Astrocyte of the cerebellum (primary cell): ENCODE results near the gene PRPF40B.

Source experiments
- DNase-seq: peaks from one replicate; pipeline ENCODE4 v3.0.0-alpha.2; 2011; ENCODE audit warnings: low read depth
- H3K4me3 ChIP-seq: 2 replicates; pipeline ENCODE4 v1.5.1; 2011; ENCODE audit warnings: mild to moderate bottlenecking, low read depth, low read length, moderate library complexity
- CTCF ChIP-seq: IDR thresholded peaks from 2 replicates; pipeline ENCODE4 v1.5.1; 2012; ENCODE audit warnings: low read length, low read depth, moderate library complexity, mild to moderate bottlenecking; ENCODE audit errors: missing control alignments
- in situ Hi-C: cut with HindIII; loops from 2 replicates; pipeline ENCODE4 v1.10.0; 2017; ENCODE audit warnings: low sequenced_read_pairs

Gene PRPF40B

GRCh38 chr12:49636574-49636973, 13.2 kb downstream of the PRPF40B start:
- TF ChIP-seq CTCF, result no peak
- H3K4me3 ChIP-seq, result no peak overlapping the region
- in situ Hi-C loops, result no loop called here
- no peak for DNase-seq

GRCh38 chr12:49636979-49637755, 13.8 kb downstream of the PRPF40B start:
- peak; percentile 84 for TF ChIP-seq CTCF
- in situ Hi-C loops, result no loop called here
- DNase-seq, result peak; percentile 37
- no peak overlapping the region for H3K4me3 ChIP-seq

GRCh38 chr12:49641748-49642369, 18.5 kb downstream of the PRPF40B start:
- in situ Hi-C loops, result loop anchor here (5.0 kb wide), 1 partner anchor 65 kb away; the partner anchor contains the start of gene FMNL3

GRCh38 chr12:49642370-49642802, 19.0 kb downstream of the PRPF40B start:
- no peak for TF ChIP-seq CTCF
- H3K4me3 ChIP-seq, result no peak overlapping the region
- in situ Hi-C loops, result loop anchor here (5.0 kb wide), 1 partner anchor 65 kb away; the partner anchor contains the start of gene FMNL3
- no peak for DNase-seq

More at GRCh38 chr12:49641748-49642369, 18.5 kb downstream of the PRPF40B start:
- no peak overlapping the region for H3K4me3 ChIP-seq
- TF ChIP-seq CTCF, result no peak
- no peak for DNase-seq

DNA sequence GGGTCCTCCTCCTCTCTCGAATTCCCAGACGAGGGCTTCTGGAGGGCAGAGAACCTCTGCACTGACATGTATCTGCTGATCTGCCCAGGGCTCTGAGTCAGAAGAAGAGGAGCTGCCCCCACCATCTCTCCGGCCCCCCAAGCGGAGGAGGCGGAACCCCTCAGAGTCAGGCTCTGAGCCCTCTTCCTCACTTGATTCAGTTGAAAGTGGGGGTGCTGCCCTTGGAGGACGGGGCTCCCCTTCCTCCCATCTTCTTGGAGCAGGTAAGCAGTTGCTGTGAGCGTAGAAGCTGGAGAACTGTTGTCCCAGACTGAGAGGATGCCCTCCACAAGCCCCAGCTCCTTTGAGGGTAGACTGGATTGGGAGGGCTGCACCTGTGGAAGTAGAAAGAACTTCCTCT, 19.8 kb downstream of the PRPF40B start:
- H3K4me3 ChIP-seq, result no peak overlapping the region
- DNase-seq, result no peak
- in situ Hi-C loops, result loop anchor here (5.0 kb wide), 1 partner anchor 64 kb away; the partner anchor contains the start of gene FMNL3
- no peak for TF ChIP-seq CTCF

GRCh38 chr12:49643961-49644619, 20.7 kb downstream of the PRPF40B start:
- in situ Hi-C loops, result loop anchor here (5.0 kb wide), 1 partner anchor 63 kb away; the partner anchor contains the start of gene FMNL3
- no peak for DNase-seq
- H3K4me3 ChIP-seq, result no peak overlapping the region
- no peak for TF ChIP-seq CTCF
